PFSK-1 (cell line): Measurements from ENCODE around the gene SNX5.

Experiments used
- FOXP2 ChIP-seq: optimal IDR thresholded peaks from 2 replicates; pipeline ENCODE3; 2011; ENCODE audit warnings: borderline replicate concordance, control low read depth, inconsistent platforms; ENCODE audit not compliant: insufficient read depth; ENCODE audit errors: extremely low read length, extremely low read depth
- POLR2AphosphoS5 ChIP-seq: IDR thresholded peaks from 2 replicates; pipeline ENCODE4 v1.6.1; 2012; ENCODE audit warnings: low read depth, mild to moderate bottlenecking, control low read depth, low read length, moderate library complexity
- SIN3A ChIP-seq: IDR thresholded peaks from 2 replicates; pipeline ENCODE4 v1.6.1; 2012; ENCODE audit warnings: mild to moderate bottlenecking, low read length, moderate library complexity, borderline replicate concordance; ENCODE audit not compliant: insufficient read depth
- TAF1 ChIP-seq: IDR thresholded peaks from 2 replicates; pipeline ENCODE4 v1.6.1; 2012; ENCODE audit warnings: low read length, control low read depth, borderline replicate concordance; ENCODE audit not compliant: insufficient read depth
- TF ChIP-seq, protein P1 (sequence below), 2 experiments: IDR thresholded peaks; 2 replicates each; pipeline versions ENCODE4 v1.6.1 to v1.8.0; 2011 to 2012; ENCODE audit warnings: low read depth in 2 of 2, low read length in 2 of 2, control low read depth in 1 of 2, inconsistent platforms in 1 of 2, mild to moderate bottlenecking in 1 of 2, moderate library complexity in 1 of 2; ENCODE audit not compliant: insufficient read depth in 1 of 2

DNA sequence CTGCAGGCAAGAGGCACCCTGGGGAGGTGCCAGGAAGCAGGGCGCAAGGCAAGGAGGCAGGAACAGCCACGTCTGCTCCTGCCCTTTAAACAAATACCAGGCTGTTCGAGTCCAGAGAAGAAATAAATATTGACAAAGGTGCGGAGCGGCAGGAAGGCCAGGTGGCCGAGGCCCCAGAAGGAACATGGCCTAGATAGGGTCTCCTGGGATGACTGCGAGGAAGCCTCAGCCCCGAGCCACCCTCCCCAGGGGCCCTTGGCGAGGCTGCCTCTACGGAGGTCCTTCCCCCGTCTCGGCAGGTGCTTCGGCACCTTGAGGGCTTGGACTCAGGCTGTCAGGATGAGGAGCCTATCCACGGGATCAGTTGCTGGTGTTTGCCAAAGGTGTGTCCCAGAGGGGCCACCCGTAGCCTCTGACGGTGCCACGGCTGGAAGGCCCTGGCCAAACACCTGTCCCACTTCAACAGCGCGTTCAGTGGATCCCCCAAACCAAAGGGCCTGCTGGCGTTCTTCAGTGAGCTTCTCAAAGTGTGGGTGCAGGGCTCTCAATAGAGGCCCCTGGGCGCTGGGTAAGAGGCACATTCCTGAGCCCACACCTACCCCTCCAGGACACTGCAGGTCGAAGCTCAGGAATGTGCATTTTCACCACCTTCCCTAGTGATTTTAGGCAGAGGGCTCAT, 39.8 kb downstream of the SNX5 start:
- no peak for TF ChIP-seq TAF1
- TF ChIP-seq POLR2AphosphoS5, result no peak
- no peak for TF ChIP-seq SIN3A
- TF ChIP-seq, protein P1, sequence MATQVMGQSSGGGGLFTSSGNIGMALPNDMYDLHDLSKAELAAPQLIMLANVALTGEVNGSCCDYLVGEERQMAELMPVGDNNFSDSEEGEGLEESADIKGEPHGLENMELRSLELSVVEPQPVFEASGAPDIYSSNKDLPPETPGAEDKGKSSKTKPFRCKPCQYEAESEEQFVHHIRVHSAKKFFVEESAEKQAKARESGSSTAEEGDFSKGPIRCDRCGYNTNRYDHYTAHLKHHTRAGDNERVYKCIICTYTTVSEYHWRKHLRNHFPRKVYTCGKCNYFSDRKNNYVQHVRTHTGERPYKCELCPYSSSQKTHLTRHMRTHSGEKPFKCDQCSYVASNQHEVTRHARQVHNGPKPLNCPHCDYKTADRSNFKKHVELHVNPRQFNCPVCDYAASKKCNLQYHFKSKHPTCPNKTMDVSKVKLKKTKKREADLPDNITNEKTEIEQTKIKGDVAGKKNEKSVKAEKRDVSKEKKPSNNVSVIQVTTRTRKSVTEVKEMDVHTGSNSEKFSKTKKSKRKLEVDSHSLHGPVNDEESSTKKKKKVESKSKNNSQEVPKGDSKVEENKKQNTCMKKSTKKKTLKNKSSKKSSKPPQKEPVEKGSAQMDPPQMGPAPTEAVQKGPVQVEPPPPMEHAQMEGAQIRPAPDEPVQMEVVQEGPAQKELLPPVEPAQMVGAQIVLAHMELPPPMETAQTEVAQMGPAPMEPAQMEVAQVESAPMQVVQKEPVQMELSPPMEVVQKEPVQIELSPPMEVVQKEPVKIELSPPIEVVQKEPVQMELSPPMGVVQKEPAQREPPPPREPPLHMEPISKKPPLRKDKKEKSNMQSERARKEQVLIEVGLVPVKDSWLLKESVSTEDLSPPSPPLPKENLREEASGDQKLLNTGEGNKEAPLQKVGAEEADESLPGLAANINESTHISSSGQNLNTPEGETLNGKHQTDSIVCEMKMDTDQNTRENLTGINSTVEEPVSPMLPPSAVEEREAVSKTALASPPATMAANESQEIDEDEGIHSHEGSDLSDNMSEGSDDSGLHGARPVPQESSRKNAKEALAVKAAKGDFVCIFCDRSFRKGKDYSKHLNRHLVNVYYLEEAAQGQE (IDR thresholded peaks at IDR 0.05; ENCODE audit: insufficient read depth in 1 of 2, low read depth in 2 of 2, low read length in 2 of 2), result no peak
- no peak for TF ChIP-seq FOXP2
